ENCODE data around the gene AUTS2. TPM values are rescaled to one million over a fixed set of nuclear protein-coding genes. Genes with fewer than 3 reads are reported as not detected.

AUTS2 gene
- total RNA-seq, 1 experiment from 2014 or later: 2.5 TPM

- ChIA-PET POLR2A (interaction anchor here (0.5 kb wide), 1 partner anchor 12 kb away, joined by 5 read pairs; no protein-coding TSS in a partner anchor), CTCF (no interaction called here)
- H3K4me3 ChIP-seq (ENCODE audit: low read depth in 2 of 2, low read length in 2 of 2): no peak overlapping the region
- no peaks in the 10 kb centered on the region for H3K27me3 ChIP-seq (ENCODE audit: control insufficient read depth, insufficient read depth, low read length)
- intact Hi-C loops (cut with micrococcal nuclease; ENCODE audit: unreplicated experiment): no loop called here
- no peak for DNase-seq (ENCODE audit: low read depth, low spot score)
- TF ChIP-seq SIN3A (IDR thresholded peaks at IDR 0.05; ENCODE audit: borderline replicate concordance, insufficient read depth, low read depth, low read length) (no peak), REST (IDR thresholded peaks at IDR 0.05; ENCODE audit: insufficient read depth in 1 of 2, low read depth in 2 of 2, low read length in 1 of 2) (no peak), TCF7L2 (IDR thresholded peaks at IDR 0.05; ENCODE audit: low read depth, low read length) (no peak), POLR2AphosphoS5 (IDR thresholded peaks at IDR 0.05; ENCODE audit: low read depth, low read length) (no peak), CTCF (IDR thresholded peaks at IDR 0.05) (no peak)
- no peaks in the 10 kb centered on the region for H3K4me1 ChIP-seq (ENCODE audit: control insufficient read depth, insufficient read depth, low read length)
- no peaks in the 10 kb centered on the region for H3K9me3 ChIP-seq (ENCODE audit: control insufficient read depth, insufficient read depth, low read depth, low read length)
- ATAC-seq: no peak
- H3K36me3 ChIP-seq (ENCODE audit: control insufficient read depth, insufficient read depth, low read length): no peaks in the 10 kb centered on the region
- no peak overlapping the region for H3K27ac ChIP-seq (ENCODE audit: low read length)
- no TSS peak for BruUV-seq (replicated peaks)
- in situ Hi-C loops (cut with HindIII; ENCODE audit: low pct_unique_long_range_greater_than_20kb, low sequenced_read_pairs): no loop called here
These were observed 1122.1 kb downstream of the AUTS2 start for GRCh38 chr7:70720191-70720873.

- H3K9me3 ChIP-seq (ENCODE audit: control insufficient read depth, insufficient read depth, low read depth, low read length): no peaks in the 10 kb centered on the region
- no peak overlapping the region for H3K27ac ChIP-seq (ENCODE audit: low read length)
- TF ChIP-seq POLR2AphosphoS5 (IDR thresholded peaks at IDR 0.05; ENCODE audit: low read depth, low read length) (no peak), CTCF (IDR thresholded peaks at IDR 0.05) (no peak), TCF7L2 (IDR thresholded peaks at IDR 0.05; ENCODE audit: low read depth, low read length) (no peak), REST (IDR thresholded peaks at IDR 0.05; ENCODE audit: insufficient read depth in 1 of 2, low read depth in 2 of 2, low read length in 1 of 2) (no peak), SIN3A (IDR thresholded peaks at IDR 0.05; ENCODE audit: borderline replicate concordance, insufficient read depth, low read depth, low read length) (no peak)
- ChIA-PET POLR2A (no interaction called here), CTCF (no interaction called here)
- H3K36me3 ChIP-seq (ENCODE audit: control insufficient read depth, insufficient read depth, low read length): no peaks in the 10 kb centered on the region
- in situ Hi-C loops (cut with HindIII; ENCODE audit: low pct_unique_long_range_greater_than_20kb, low sequenced_read_pairs) (no loop called here), intact Hi-C loops (cut with micrococcal nuclease; ENCODE audit: unreplicated experiment) (no loop called here)
- no peak for ATAC-seq
- H3K4me1 ChIP-seq (ENCODE audit: control insufficient read depth, insufficient read depth, low read length): no peaks in the 10 kb centered on the region
- no peak for DNase-seq (ENCODE audit: low read depth, low spot score)
- no peaks in the 10 kb centered on the region for H3K27me3 ChIP-seq (ENCODE audit: control insufficient read depth, insufficient read depth, low read length)
- no TSS peak for BruUV-seq (replicated peaks)
- H3K4me3 ChIP-seq (ENCODE audit: low read depth in 2 of 2, low read length in 2 of 2): no peak overlapping the region
These were observed 1123.2 kb downstream of the AUTS2 start for GRCh38 chr7:70721500-70721899.

Measured in Panc1 (cell line).